GM23248 (cell line): ENCODE data around the gene CPPED1. TPM values are rescaled to one million over a fixed set of nuclear protein-coding genes. Genes with fewer than 3 reads are reported as not detected.
"Not testable (repeated sequence)": the region's sequence is repeated elsewhere in the genome, so short reads cannot be mapped to it uniquely, and the experiment has no call there.

Experiments
- DNase-seq: peaks from one replicate; pipeline ENCODE4 v3.0.0-alpha.2; 2015
- H2AFZ ChIP-seq: fragments of 200-600 bp; sonication (generic); 2 replicates; pipeline ENCODE4 v1.6.1; 2016; ENCODE audit warnings: antibody characterized with exemption
- H3F3A ChIP-seq: fragments of 200-600 bp; sonication (generic); 2 replicates; pipeline ENCODE4 v1.6.1; 2016; ENCODE audit warnings: mild to moderate bottlenecking, antibody characterized with exemption, mixed run types; ENCODE audit not compliant: insufficient read depth
- H3K27ac ChIP-seq: fragments of 200-600 bp; sonication (generic); 2 replicates; pipeline ENCODE4 v1.5.1; 2016; ENCODE audit warnings: mild to moderate bottlenecking
- H3K27me3 ChIP-seq: fragments of 200-600 bp; sonication (generic); replicated peaks from 2 replicates; pipeline ENCODE4 v1.6.1; 2016; ENCODE audit warnings: mild to moderate bottlenecking; ENCODE audit not compliant: insufficient read depth
- H3K36me3 ChIP-seq: fragments of 200-600 bp; sonication (generic); 2 replicates; pipeline ENCODE4 v1.6.1; 2016; ENCODE audit warnings: low read depth, mild to moderate bottlenecking
- H3K4me1 ChIP-seq: fragments of 200-600 bp; sonication (generic); 2 replicates; pipeline ENCODE4 v1.6.1; 2016; ENCODE audit warnings: mild to moderate bottlenecking; ENCODE audit not compliant: insufficient read depth
- H3K4me2 ChIP-seq: fragments of 200-600 bp; sonication (generic); one replicate; pipeline ENCODE4 v1.6.1; 2016; ENCODE audit warnings: mild to moderate bottlenecking; ENCODE audit not compliant: unreplicated experiment
- H3K4me3 ChIP-seq: fragments of 200-600 bp; sonication (generic); 2 replicates; pipeline ENCODE4 v1.5.1; 2016; ENCODE audit warnings: mild to moderate bottlenecking
- H3K79me2 ChIP-seq: fragments of 200-600 bp; sonication (generic); 2 replicates; pipeline ENCODE4 v1.6.1; 2016; ENCODE audit warnings: mild to moderate bottlenecking; ENCODE audit not compliant: insufficient read depth
- H3K9ac ChIP-seq: fragments of 200-600 bp; sonication (generic); 2 replicates; pipeline ENCODE4 v1.6.1; 2016; ENCODE audit warnings: mild to moderate bottlenecking
- H3K9me2 ChIP-seq: fragments of 200-600 bp; sonication (generic); 2 replicates; pipeline ENCODE4 v1.6.1; 2016; ENCODE audit warnings: mixed run types, mild to moderate bottlenecking, moderate library complexity; ENCODE audit not compliant: insufficient read depth
- H3K9me3 ChIP-seq: fragments of 200-600 bp; sonication (generic); one replicate; pipeline ENCODE4 v1.6.1; 2017; ENCODE audit warnings: low read depth
- H4K20me1 ChIP-seq: fragments of 200-600 bp; sonication (generic); 2 replicates; pipeline ENCODE4 v1.6.0; 2016; ENCODE audit not compliant: insufficient read depth
- EZH2 ChIP-seq: fragments of 200-600 bp; sonication (generic); IDR thresholded peaks from 2 replicates; pipeline ENCODE4 v1.6.1; 2018; ENCODE audit warnings: antibody characterized with exemption, mild to moderate bottlenecking; ENCODE audit not compliant: insufficient read depth, poor library complexity, severe bottlenecking
- EZH2phosphoT487 ChIP-seq: fragments of 200-600 bp; sonication (generic); IDR thresholded peaks from 2 replicates; pipeline ENCODE4 v1.6.1; 2018; ENCODE audit warnings: antibody characterized with exemption, moderate library complexity, mild to moderate bottlenecking, low read depth; ENCODE audit not compliant: insufficient read depth
- WGBS, 2 experiments: methylation state at CpG; one replicate each; pipeline ENCODE4 v1.1.6; 2015 to 2017; ENCODE audit warnings: low lambda C conversion rate in 2 of 2, low coverage in 1 of 2; ENCODE audit errors: missing lambda C conversion rate in 2 of 2; 5-methylcytosine and 5-hydroxymethylcytosine counted together
- in situ Hi-C: fragments of 300-500 bp; cut with MboI; formaldehyde crosslinking; loops from 2 replicates; pipeline ENCODE4 v1.15.0; 2020
- polyA plus RNA-seq: library from polyadenylated mRNA; unstranded; fragments of >200 nt; fragmentation: Nextera tagmentation; extraction: Ambion mirVana; gene quantifications from 2 replicates; pipeline ENCODE4 v1.2.1, GENCODE V29; 2016
- total RNA-seq: library from RNA; depleted of rRNA; stranded (reverse); fragments of >200 nt; shearing (Covaris generic); gene quantifications from 2 replicates; pipeline ENCODE4 v1.2.3, GENCODE V29; 2014

CPPED1 gene
- total and polyA plus RNA-seq, 2 experiments from 2014 or later, result 11.7 to 39.1 TPM

DNA sequence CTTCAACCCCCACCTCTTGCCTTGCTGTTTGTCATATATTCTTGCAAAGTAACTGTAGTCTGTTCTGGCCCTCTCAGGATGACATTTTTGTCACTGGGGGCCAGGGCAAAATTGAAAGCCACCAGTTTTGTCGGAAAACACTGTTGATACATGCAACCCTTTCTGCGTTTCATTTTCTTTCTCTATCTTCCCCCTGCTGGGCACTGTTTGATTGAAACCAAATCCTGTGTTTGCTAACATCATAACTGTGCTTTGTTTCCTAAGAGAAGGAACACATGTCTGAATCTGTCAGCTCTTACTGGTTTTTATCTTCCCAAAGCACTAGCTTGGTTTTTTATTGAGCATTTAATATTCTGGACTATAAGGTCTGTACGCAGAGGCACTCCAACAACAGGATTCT, 11.7 kb upstream of the CPPED1 start:
- H3K27ac ChIP-seq, result no peak overlapping the region
- peaks cover 6% of the 10 kb centered on the region; the same call in 1 of the 2 replicates for H3K4me1 ChIP-seq
- DNase-seq, result peak; percentile 41
- H3K4me3 ChIP-seq, result no peak overlapping the region
- in situ Hi-C loops, result loop anchor here (25.0 kb wide), 1 partner anchor 353 kb away; no protein-coding TSS in a partner anchor
- TF ChIP-seq EZH2 (no peak), EZH2phosphoT487 (no peak)
- no peaks in the 10 kb centered on the region for H3K27me3 ChIP-seq
- H3K36me3 ChIP-seq, result no peaks in the 10 kb centered on the region
- no peaks in the 10 kb centered on the region for H3K9me3 ChIP-seq
- 12 to 13% methylated on average over 3 of the region's 3 CpGs for WGBS, 2 experiments
- H4K20me1 ChIP-seq, result no peaks in the 10 kb centered on the region
- H3K4me2 ChIP-seq, result peak overlapping the region; percentile 2
- H3K9ac ChIP-seq, result no peak overlapping the region
- no peaks in the 10 kb centered on the region for H3K79me2 ChIP-seq
- no peaks in the 10 kb centered on the region for H3K9me2 ChIP-seq
- H2AFZ ChIP-seq, result peak overlapping the region; percentile 52
- H3F3A ChIP-seq, result no peaks in the 10 kb centered on the region

DNA sequence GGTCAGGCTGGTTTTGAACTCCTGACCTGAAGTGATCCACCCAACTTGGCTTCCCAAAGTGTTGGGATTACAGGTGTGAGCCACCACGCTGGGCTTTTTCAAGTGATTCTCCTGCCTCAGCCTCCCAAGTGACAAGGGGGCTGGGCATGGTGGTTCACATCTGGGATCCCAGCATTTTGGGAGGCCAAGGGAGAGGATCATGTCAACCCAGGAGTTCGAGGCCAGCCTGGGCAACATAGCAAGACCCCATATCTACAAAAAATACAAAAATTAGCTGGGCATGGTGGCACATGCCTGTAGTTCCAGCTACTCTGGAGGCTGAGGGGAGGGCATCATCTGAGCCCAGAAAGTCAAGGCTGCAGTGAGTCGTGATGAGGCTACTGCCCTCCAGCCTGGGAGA, 10.0 kb upstream of the CPPED1 start:
- 71% methylated on average over 3 of the region's 3 CpGs for WGBS, 2 experiments
- peak; percentile 13 for DNase-seq
- H3K4me2 ChIP-seq, H3K9ac ChIP-seq, H3K9me2 ChIP-seq, H3F3A ChIP-seq, H3K27ac ChIP-seq, H3K4me1 ChIP-seq, H3K27me3 ChIP-seq, H3K79me2 ChIP-seq, H4K20me1 ChIP-seq, H2AFZ ChIP-seq, H3K36me3 ChIP-seq, H3K4me3 ChIP-seq, H3K9me3 ChIP-seq: not testable (repeated sequence)
- in situ Hi-C loops, result loop anchor here (25.0 kb wide), 1 partner anchor 351 kb away; no protein-coding TSS in a partner anchor

DNA sequence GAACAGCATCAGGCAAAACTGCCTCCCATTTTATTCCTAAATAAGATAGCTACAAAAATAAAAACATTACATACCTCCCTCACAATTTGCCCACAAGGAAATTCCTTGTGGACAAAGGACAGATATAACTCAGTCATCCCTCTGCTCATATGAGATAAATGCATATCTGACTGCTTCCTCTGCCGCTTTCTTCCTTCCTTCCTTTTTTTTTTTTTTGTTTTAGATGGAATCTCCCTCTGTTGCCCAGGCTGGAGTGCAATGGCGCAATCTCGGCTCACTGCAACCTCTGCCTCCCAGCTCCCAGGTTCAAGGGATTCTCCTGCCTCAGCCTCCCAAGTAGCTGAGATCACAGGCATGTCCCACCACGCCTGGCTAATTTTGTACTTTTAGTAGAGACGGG, 9.6 kb upstream of the CPPED1 start:
- not testable (repeated sequence) for H3K4me2 ChIP-seq, H3K27ac ChIP-seq, H3K4me1 ChIP-seq, H3K4me3 ChIP-seq, H4K20me1 ChIP-seq, H2AFZ ChIP-seq, H3K79me2 ChIP-seq, H3K9me2 ChIP-seq, H3K27me3 ChIP-seq, H3F3A ChIP-seq, DNase-seq, H3K9ac ChIP-seq, H3K36me3 ChIP-seq, H3K9me3 ChIP-seq
- WGBS, 2 experiments, result 90 to 93% methylated on average over 5 of the region's 5 CpGs
- in situ Hi-C loops, result loop anchor here (25.0 kb wide), 1 partner anchor 351 kb away; no protein-coding TSS in a partner anchor

DNA sequence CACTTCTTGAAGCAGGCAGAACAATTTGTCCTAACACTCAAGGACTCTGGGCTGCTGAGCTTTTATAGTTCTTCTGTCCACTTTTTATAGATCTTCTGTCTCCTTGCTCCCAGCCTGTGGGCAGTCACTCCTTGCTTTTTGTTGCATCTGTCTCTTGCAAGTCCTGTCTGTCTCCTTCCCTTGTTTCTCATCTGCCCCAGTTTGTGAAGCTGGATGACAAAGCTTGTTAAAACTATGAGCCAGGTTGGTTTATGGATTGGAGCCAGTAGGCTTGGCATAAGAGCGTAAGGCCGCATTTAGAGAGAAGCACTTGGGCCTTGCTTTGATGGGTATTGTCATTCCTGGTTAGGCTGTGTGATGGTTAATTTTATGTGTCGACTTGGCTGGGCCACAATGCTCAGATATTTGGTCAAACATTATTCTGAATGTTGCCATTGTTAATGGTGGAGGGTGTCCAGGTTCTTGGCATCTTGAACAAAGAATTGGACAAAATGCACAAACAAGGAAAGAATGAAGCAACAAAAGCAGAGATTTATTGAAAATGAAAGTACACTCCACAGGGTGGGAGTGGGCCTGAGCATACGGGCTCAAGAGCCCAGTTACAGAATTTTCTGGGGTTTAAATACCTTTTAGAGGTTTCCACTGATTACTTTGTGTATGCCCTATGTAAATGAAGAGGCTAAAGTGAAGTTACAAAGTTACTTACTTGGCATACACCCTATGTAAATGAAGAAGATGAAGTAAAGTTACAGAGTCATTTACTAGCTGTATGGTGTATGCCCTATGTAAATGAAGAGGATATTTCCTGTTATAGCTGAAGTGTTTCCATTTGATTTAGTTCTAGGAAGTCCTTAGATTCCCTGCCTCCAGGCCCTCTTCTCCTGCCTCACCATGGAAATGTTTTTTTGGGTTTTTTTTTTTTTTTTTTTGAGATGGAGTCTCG, 8.0 kb upstream of the CPPED1 start:
- TF ChIP-seq EZH2phosphoT487 (no peak), EZH2 (no peak)
- H4K20me1 ChIP-seq, result no peaks in the 10 kb centered on the region
- peaks cover 3% of the 10 kb centered on the region; the same call in 1 of the 2 replicates for H3K4me1 ChIP-seq
- no peaks in the 10 kb centered on the region for H3K36me3 ChIP-seq
- H3F3A ChIP-seq, result no peaks in the 10 kb centered on the region
- H3K4me2 ChIP-seq, result no peak overlapping the region
- no peaks in the 10 kb centered on the region for H3K27me3 ChIP-seq
- H2AFZ ChIP-seq, result no peak overlapping the region
- H3K79me2 ChIP-seq, result no peaks in the 10 kb centered on the region
- WGBS, 2 experiments, result 56 to 64% methylated on average over 5 of the region's 5 CpGs
- H3K4me3 ChIP-seq, result no peak overlapping the region
- H3K9ac ChIP-seq, result no peak overlapping the region
- H3K9me3 ChIP-seq, result no peaks in the 10 kb centered on the region
- H3K9me2 ChIP-seq, result no peaks in the 10 kb centered on the region
- no peak for DNase-seq
- in situ Hi-C loops, result loop anchor here (25.0 kb wide), 1 partner anchor 349 kb away; no protein-coding TSS in a partner anchor
- H3K27ac ChIP-seq, result no peak overlapping the region
